ENCODE results near the gene DNAH8.
"Not testable (repeated sequence)": the region's sequence is repeated elsewhere in the genome, so short reads cannot be mapped to it uniquely, and the experiment has no call there.

The DNAH8 gene, protein sequence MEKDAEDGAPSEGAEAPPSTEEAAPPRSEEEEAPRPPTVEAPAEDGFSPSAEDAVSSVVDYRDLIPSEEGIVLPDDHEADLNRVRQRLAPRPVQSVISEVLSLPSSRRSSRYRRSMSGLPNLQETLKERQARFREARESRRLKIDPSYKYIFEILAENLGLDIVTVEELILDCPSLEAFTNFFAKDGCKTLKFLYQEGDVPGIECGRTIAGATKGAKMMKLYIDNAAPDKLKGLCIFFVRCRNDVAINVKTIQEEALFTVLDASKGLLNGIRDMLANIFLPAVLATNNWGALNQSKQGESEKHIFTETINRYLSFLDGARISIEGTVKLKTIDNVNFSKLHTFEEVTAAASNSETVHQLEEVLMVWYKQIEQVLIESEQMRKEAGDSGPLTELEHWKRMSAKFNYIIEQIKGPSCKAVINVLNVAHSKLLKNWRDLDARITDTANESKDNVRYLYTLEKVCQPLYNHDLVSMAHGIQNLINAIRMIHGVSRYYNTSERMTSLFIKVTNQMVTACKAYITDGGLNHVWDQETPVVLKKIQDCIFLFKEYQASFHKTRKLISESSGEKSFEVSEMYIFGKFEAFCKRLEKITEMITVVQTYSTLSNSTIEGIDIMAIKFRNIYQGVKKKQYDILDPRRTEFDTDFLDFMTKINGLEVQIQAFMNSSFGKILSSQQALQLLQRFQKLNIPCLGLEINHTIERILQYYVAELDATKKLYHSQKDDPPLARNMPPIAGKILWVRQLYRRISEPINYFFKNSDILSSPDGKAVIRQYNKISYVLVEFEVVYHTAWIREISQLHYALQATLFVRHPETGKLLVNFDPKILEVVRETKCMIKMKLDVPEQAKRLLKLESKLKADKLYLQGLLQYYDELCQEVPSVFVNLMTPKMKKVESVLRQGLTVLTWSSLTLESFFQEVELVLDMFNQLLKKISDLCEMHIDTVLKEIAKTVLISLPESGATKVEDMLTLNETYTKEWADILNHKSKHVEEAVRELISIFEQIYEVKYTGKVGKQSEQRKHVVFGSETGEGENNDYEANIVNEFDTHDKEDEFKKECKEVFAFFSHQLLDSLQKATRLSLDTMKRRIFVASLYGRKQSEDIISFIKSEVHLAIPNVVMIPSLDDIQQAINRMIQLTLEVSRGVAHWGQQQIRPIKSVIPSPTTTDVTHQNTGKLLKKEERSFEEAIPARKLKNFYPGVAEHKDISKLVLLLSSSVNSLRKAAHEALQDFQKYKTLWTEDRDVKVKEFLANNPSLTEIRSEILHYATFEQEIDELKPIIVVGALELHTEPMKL (N-terminal part only)

DNA sequence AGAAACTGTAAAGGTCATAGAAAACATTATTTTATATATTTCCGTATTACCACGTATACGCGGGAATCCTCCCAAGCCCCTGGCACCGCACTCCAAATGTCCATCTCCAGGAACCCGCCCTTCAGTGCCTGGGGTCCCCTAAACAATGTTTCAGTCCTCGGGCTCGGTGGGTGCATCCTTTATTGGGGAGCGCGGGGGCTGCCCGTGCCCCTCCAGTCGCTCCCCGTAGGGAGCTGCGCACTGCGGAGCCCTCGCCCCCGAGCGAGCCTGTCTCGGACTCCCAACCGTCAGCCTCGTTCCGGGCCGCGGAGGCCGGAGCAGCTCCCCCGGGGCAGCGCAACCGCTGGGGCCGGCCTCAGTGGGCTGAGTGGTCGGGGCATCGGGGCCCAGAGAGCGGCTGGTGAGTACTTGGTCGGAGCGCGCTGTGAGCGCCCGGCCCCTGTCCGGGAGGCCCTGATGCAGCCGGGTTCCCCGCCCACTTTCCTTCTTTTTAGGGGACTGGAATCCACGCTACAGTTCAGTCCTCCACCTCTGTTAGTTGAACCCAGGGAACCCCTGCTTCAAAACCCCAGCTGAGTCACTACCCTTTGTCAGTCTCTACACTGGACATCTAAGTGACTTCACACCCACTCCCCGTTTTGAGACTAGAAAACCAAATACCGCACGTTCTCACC lies at the start of gene DNAH8:
TSS of gene DNAH8 (plus strand) at position 296 of the 674 bp plus-strand sequence. CDS start 7,499 bp downstream, outside the sequence.
- DNase-seq = no peak

DNA sequence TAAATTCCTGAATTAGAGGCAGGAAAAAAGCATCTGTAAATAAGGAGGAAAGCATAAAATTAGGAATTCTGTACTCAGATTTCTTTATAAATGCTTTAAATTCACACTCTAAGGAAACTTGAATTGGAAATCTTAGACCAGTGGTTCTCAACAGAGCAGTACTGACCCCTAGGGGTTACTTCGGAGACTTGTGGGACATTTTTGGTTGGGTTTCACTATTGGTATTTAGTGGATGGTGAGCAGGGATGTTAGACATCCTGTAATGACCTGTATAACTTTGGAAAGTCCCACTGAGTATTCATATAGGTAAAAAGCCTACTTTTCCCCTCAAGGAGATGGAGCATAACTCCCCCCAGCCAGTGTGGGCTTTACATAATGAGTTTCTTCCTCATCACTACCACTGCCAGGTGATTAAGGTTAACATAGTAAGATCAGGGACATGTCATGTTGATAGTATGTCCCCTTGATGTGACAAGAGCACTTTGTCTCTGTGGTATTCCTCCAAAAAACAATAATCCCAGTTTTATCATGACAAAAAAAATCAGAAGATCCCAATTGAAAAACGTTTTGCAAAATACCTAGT lies 43.1 kb upstream of the DNAH8 start:
- DNase-seq = no peak

DNA sequence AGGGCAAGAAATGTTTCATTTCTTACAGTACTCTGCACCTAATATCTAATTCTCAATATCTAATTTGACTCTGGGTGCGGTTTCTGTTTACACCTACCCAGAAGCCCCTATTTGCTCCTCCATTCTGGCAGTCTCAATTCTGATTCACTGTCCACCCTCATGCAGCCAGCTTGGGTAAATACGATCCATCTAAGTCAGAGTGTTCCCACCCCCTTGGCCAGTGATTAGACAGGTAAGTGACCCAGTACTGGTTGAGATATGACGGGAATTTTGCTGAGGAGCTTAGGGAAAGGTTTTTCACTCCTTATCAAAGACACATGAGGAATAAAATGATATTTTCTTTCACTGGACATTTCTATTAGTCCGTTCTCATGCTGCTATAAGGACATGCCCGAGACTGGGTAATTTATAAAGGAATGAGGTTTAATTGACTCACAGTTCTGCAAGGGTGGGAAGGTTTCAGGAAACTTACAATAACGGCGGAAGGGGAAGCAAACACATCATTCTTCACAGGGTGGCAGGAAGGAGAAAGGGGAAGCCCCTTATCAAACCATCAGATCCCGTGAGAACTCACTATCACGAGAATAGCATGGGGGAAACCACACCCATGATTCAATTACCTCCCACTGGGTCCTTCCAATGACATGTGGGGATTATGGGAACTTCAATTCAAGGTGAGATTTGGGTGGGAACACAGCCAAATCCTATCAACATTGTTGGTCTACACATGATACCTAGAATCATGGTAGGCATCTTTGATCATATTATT lies 41.5 kb upstream of the DNAH8 start:
- no peak for DNase-seq

DNA sequence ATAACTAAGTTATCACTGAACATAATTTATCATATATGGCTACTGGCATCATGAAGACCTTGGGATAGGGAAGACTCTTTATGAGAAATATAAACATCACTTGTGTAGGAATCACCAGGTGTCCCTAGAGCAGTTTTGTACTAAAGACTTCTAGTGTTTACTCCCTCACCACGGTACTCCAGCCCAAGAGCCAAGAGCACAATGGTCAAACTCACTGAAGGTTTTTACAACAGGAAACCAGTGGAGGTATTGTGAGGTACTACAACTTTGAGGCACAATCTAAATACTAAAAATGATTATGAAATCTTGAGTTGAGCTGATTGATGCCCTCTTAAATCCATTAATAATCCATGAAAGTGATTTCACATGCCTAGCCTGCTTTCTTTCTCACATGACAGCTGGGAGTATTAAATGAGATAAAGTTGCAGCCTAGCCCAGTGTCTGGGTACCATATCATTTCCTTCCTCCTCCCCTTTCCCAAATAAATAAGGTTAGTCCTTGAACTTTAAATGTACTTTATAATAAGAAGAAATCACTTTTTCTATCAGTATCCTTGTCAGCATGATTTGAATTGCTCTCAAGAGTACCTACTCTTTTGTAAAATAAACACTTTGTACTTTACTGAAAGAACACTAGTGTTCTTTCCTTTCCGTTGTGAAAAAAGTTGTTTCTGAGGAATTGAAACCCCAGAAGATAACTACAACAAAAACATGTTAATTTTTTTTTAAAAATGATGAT lies 38.7 kb upstream of the DNAH8 start:
- no peak for DNase-seq

DNA sequence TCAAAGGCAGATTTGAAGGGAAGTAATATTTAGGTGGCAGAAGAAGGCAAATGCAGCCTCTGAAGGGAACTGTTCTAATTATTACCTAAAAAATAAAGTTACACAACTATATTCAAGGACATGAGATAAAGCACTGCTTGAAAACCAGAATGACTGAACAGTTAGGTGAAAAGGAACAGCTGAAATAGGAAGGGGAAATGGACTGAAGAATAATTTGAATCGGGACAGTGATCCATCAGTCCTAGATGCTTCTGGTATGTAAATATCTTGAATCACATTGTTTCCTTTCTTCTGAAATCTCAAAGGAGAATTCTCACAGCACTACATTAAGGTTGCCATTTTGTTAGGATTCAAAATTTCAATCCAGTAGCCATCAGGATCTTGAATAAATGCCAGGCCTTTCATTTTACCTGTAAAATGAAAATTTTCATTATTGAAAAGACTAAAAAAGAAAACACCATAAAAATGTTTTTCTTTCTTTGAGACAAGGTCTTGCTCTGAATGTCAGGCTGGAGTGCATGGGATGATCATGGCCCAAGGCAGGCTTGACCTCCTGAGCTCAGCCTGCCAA lies 38.1 kb upstream of the DNAH8 start:
- no peak for DNase-seq

DNA sequence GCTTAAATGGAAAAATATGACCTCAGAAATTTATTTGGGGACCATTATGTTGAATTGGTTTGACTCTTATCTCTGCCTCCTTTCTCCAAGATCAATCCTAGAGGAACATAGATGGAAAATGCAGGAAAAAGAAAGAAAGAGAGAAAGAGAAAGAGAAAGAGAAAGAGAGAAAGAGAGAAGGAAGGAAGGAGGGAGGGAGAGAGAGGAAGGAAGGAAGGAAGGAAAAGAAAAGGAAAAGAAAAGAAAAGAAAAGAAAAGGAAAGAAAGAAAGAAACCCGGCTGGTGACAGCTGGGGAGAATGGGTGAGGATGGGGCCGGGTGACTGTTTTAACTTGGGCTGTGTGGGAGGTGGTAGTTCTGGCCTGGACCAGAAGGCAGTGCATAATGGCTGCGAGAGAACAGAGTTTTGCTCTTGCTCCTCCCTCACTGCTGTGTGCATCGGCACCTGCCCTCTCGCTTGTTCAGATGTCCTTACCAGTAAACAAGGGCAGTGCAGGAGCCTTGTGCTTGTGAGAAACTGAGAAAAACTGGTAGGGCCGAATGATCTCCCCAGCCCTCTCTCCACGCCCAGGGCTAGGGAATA lies 36.8 kb upstream of the DNAH8 start:
- no peak for DNase-seq

DNA sequence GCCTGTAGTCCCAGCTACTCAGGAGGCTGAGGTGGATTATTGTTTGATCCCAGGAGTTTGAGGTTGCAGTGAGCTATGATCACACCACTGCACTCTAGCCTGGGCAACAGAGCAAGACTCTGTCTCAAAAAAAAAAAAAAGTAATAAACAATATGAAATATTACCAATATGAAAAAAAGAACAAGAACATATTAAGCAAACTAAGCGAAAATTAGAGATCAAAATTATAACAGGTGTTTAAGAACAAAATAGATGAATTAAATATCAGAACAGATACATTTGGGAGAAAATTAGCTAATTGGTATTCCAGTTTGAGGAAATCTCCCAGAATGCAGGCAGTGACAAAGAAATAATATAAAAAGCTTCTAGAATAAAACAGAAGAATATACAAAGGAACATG lies 35.4 kb upstream of the DNAH8 start:
- no peak for DNase-seq

DNA sequence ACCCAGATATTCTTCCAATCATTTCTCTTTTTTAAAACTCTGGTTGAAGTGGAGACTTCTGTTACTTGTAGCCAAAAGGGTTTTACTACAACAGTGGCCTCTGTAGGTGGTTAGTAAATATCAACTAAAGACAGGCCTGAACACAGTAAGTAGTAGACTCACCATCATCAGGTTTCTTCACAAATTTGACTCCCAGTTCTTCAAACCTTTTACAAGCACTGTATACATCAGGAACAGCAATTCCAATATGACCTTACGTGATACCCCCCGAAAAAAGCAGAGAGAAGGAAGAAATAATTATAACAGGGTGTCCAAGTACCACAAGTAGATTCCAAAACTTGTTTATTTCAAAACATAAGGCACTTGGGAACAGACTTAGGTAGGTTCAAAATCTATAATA lies 33.3 kb upstream of the DNAH8 start:
- DNase-seq = no peak

DNA sequence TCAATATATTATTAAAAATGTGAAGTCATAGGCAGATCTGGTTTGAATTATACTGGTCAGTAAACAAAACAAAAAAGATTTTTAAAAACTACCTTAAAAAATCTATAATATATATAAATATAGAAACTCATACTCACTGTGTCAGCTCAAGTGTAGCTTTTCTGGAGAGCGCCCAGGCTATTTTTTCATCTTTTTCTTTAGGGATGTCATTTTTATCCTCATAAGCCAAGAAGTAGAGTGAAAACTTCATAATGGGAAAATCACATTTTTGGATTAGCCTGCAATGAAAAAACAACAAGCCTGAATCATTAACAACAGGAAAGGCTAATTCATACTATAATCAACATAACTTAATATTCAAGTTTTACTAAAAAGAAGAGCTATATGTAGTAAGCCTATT lies 30.9 kb upstream of the DNAH8 start:
- no peak for DNase-seq

DNA sequence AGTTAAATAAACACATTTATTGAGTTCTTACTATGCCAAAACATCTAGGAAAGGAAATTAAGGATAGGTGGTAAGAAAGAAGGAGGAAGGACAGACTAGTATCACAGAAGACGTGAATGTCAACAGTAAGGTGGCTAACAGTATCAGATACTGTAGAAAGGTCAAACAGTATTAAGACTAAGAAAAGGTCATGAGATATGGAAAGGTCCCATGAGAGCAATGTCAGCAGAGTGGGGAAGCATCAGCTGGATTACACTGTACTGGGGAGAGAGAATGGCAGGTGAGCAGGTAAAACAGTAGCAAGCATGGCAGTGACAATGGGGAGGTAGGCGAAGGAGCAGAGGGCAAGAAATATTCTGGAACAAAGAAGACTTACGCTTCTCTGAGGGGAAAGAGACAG lies 30.2 kb upstream of the DNAH8 start:
- DNase-seq = no peak

DNA sequence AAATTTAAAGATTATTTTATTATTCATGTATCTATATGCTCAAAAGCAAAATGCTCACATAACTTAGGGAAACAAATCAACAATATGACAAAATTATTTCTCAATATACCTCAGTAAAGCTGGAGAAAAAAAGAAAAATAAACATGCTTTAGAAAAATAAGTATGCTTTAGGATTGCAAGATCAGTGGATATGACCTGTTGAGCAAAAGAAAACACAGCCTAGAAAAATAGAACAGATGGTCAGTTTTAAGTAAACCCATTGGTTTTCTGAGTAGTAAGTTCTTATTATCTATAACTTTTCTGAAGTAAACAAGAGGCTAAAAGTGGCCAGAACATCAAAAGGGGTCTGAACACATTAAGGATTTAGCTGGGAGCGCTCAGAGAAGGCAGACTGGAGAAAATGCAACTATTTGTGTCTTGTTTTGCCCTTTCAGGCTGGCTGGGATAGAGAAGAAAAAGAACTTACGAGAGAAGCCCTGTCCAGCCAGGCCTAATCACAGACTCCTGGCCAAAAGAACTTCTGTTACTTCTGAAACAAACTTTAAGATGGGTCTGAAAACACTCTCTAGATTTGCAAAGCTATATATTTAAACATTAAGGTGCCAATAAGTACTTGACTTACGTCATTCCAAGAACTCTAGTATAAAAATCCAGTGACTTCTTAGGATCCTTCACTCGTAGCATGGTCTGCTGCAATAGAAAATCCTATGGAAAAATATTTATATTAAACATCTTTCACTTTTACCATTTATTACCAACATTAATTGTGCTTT lies 28.7 kb upstream of the DNAH8 start:
- no peak for DNase-seq

DNA sequence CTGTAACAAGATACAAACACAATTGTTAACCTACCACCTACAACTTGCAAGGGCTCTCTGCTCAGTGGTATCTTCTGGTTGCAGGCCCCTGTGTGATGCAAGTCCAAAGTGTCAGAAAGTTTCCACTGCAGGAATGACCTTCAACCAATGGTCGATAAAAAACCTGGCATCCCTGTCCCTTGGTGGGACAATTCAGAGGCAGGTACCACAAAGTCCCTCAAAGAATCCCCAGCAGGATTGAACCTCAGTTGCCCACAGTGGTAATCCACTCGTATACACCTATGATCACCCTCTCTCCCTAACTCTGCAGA lies 28.1 kb upstream of the DNAH8 start:
- no peak for DNase-seq

DNA sequence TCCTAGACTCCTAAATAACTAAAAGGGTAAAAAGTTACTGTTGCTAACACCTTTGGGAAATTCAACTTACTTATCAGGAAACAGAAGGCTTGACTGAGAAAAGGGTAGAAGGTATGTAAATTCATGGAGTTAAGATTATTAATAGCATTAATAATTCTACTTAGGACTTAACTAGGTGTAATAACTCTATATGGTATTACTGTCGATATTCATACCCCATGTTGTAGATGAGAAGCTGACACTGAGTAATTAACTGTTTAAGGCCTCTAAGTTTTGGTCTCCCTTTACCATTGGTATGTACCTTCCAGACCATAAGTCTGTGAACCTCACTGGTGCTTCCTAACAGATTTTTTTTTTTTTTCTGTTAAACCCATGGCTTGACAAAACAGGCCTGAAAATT lies 27.6 kb upstream of the DNAH8 start:
- no peak for DNase-seq

DNA sequence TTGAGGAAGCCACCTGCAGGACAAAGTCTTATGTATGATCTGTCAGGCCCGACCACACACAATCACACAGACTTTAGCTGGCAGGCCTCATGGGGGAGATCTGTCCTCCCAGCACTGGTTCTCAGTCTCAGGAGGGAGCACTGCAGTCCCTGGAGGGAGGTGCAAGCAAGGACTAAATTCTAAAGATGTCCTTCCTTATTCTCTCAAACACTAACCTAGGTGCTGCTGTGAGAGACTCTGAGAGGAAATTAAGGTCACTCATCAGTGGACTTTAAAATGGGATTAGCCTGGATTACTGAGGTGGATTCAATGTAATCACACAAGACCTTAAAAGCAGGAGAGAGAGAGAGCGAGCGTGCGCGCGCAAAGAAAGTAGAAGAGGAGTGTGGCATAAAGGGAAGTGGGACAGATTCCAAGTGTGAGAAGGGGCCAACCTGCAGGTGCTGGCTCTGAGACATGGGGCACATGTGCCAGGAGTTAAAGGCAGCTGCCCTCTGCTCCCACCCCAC lies 26.5 kb upstream of the DNAH8 start:
- DNase-seq = no peak

DNA sequence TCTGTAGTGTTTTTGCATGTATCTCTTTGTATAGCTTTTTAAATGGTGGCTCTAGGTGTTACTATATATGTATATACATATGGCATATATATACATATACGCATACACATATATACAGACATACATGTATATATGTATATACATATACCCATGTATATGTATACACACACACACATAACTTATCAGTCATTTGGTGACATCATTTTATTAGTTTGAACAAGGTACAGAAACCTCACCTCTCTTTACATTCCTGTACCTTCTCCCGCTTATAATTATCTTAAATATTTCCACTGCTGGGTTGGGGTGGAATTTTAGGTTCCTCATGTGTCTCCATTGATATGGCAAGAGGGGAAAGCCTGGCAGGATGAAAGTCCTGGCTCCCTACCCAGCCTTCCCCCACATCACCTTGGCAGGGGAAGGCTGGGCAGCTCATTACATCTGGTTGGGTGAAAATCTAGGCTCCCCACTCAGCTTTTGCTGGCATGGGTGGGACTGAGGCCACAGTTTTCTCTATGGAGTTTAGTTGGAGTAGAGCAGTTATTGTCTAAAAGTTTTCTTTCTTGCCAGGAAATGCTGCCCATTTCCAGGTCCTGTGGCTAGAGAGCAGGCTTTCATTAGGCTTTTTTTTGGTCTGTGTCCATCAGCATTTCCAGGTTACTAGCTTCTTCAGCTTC lies 19.7 kb upstream of the DNAH8 start:
- DNase-seq = no peak

DNA sequence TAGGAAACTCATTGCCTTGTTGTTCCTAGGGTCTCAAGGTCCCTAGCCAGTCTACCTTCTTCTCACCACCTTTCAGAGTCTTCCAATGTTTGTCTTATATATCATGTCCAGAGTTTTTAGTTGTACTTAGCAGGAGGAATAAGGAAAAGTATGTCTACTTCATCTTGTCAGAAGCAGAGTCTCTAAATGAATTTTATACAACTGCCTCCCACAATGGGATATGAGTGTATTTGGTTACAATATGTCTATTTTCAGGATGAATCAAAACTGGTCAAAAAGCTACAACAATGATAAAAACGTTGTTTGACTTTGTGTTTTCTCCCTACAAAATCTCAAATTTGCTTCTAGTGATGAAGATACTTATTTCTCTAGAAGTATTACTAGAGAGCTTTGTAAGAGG lies 19.2 kb upstream of the DNAH8 start:
- no peak for DNase-seq

DNA sequence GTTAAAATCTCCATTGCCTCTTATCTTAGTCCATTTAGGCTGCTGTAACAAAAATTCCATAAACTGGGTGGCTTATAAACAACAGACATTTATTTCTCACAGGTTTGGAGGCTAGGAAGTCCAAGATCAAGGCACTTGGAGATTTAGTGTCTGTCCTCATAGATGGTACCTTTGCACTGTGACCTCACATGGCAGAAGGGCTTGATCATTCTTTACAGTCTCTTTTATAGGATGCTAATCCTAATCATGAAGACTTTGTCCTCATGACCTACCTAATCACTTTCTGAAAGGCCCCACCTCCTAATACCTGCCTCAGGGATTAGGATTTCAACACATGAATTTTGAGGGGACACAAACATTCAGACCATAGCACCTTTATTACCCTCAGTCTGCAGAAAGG lies 18.8 kb upstream of the DNAH8 start:
- DNase-seq = no peak

DNA sequence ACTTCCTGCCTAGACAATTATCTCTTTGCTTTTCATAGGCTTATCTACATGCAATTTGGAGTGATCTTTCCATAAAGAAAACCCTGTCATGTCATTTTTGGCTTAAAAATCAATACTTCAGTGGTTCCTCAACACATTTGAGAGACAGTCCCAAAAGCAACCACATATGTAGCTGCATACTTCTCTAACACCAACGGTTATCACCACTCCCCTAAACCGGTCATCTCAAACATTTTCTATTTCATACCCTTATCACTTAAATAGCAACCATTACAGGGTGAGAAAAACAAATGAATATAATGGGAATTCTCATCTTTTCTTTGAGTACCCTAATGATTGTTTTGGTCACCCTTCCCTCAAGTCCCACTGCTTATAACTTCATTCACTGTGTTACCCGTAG lies 17.3 kb upstream of the DNAH8 start:
- DNase-seq = no peak

DNA sequence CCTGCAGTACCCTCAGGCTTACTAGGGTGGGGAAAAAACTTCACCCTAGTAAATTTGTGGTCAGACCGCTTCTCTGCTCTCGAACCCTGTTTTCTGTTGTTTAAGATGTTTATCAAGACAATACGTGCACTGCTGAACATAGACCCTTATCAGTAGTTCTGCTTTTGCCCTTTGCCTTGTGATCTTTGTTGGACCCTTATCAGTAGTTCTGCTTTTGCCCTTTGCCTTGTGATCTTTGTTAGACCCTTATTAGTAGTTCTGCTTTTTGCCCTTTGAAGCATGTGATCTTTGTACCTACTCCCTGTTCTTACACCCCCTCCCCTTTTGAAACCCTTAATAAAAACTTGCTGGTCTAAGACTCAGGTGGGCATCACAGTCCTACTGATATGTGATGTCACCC lies 15.4 kb upstream of the DNAH8 start:
- DNase-seq = not testable (repeated sequence)

All from NCI-H1417 treated with DMSO at 0.1 percent for 48 hours (cell line).